Suprapubic skin (tissue), 4 donors: Measurements from ENCODE around the gene OR9A2. TPM values are rescaled to one million over a fixed set of nuclear protein-coding genes. Genes with fewer than 3 reads are reported as not detected.
"Not testable (repeated sequence)": the region's sequence is repeated elsewhere in the genome, so short reads cannot be mapped to it uniquely, and the experiment has no call there.

Experiments
- DNase-seq, 2 donors: peaks; one replicate each; pipeline ENCODE4 v3.0.0-alpha.2; 2019; ENCODE audit warnings: low spot score in 2 of 2
- H3K27ac ChIP-seq: fragments of 200-600 bp; sonication (generic); one replicate; pipeline ENCODE4 v1.5.1; 2019
- H3K27me3 ChIP-seq: fragments of 200-600 bp; sonication (generic); one replicate; pipeline ENCODE4 v1.5.1; 2019
- H3K36me3 ChIP-seq: fragments of 200-600 bp; sonication (generic); one replicate; pipeline ENCODE4 v1.5.1; 2019
- H3K4me1 ChIP-seq: fragments of 200-600 bp; sonication (generic); one replicate; pipeline ENCODE4 v1.5.1; 2019
- H3K4me3 ChIP-seq: fragments of 200-600 bp; sonication (generic); one replicate; pipeline ENCODE4 v1.5.1; 2019; ENCODE audit warnings: mild to moderate bottlenecking
- H3K9me3 ChIP-seq: fragments of 200-600 bp; sonication (generic); one replicate; pipeline ENCODE4 v1.5.1; 2019
- CTCF ChIP-seq, 2 donors: fragments of 200-600 bp in 1 of 2; fragments of 450-650 bp in 1 of 2; sonication (generic) in 1 of 2; IDR thresholded peaks; one replicate each; pipeline ENCODE4 v1.5.1; 2016 to 2019; ENCODE audit warnings: antibody characterized with exemption in 2 of 2, mild to moderate bottlenecking in 1 of 2, moderate library complexity in 1 of 2
- EP300 ChIP-seq: sonication (generic); formaldehyde crosslinking; IDR thresholded peaks from one replicate; pipeline ENCODE4 v1.6.1; 2017; ENCODE audit warnings: antibody characterized with exemption
- POLR2A ChIP-seq, 2 donors: fragments of 450-650 bp; IDR thresholded peaks; one replicate each; pipeline ENCODE4 v1.6.1; 2017; ENCODE audit warnings: antibody characterized with exemption in 2 of 2, mild to moderate bottlenecking in 2 of 2, moderate library complexity in 2 of 2
- POLR2AphosphoS5 ChIP-seq, 3 donors: sonication (generic); formaldehyde crosslinking; IDR thresholded peaks; one replicate each; pipeline ENCODE4 v1.6.1; 2017; ENCODE audit warnings: antibody characterized with exemption in 3 of 3
- WGBS: methylation state at CpG from one replicate; pipeline ENCODE4 v1.1.5; 2018; 5-methylcytosine and 5-hydroxymethylcytosine counted together
- total RNA-seq, 4 donors: library from RNA; depleted of rRNA; stranded (reverse); fragments of >200 nt; gene quantifications; one replicate each; pipeline ENCODE4 v1.1.0, GENCODE V29; 2016

OR9A2 gene
- total RNA-seq, 4 donors from 2014 or later, result 0.64 TPM; not detected in 3

- no peaks in the 10 kb centered on the region for H3K4me1 ChIP-seq
- H3K9me3 ChIP-seq, result no peaks in the 10 kb centered on the region
- TF ChIP-seq EP300, result no peak
- no peak for TF ChIP-seq POLR2AphosphoS5 (IDR thresholded peaks at IDR 0.05)
- no peak for TF ChIP-seq POLR2A (IDR thresholded peaks at IDR 0.05)
- TF ChIP-seq CTCF (IDR thresholded peaks at IDR 0.05), result no peak
- 43% methylated on average over 3 of the region's 3 CpGs for WGBS
- DNase-seq, result no peak
- H3K27ac ChIP-seq, result no peak overlapping the region
- H3K27me3 ChIP-seq, result no peaks in the 10 kb centered on the region
- no peak overlapping the region for H3K4me3 ChIP-seq
- H3K36me3 ChIP-seq, result no peaks in the 10 kb centered on the region
Observed at GRCh38 chr7:142992427-142992826, 34.5 kb downstream of the OR9A2 start.

DNA sequence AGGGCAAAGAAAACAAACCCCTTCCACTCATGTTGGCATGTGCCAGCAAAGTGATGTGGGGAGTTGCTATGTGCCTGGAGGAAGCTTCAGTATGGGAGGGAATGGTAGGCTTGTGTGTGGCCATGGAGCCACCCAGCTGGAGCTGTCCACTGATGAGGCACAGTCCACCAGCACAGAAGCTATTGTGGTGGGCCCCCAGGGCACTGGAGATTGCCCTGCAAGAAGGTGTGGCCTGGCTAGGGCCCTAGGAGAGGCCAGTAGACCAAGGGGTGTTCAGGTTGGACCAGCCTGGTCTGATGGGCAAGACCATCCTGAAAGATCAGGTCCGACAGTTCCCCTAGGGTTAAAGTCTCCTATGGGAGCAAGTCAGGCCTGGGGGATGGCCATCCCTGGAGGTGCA, 42.6 kb downstream of the OR9A2 start:
- no CpG with 5 or more reads among the region's 1 CpG for WGBS
- no peak overlapping the region for H3K27ac ChIP-seq

GRCh38 chr7:142983825-142984224, 43.1 kb downstream of the OR9A2 start:
- WGBS, result 100% methylated on average over 1 of the region's 1 CpG
- no peak for TF ChIP-seq POLR2A (IDR thresholded peaks at IDR 0.05)
- no peak for TF ChIP-seq POLR2AphosphoS5 (IDR thresholded peaks at IDR 0.05)
- no peak for TF ChIP-seq CTCF (IDR thresholded peaks at IDR 0.05)
- TF ChIP-seq EP300, result no peak
- no peaks in the 10 kb centered on the region for H3K27me3 ChIP-seq
- no peaks in the 10 kb centered on the region for H3K9me3 ChIP-seq
- H3K36me3 ChIP-seq, result no peaks in the 10 kb centered on the region
- DNase-seq, result no peak
- H3K4me3 ChIP-seq, result no peak overlapping the region
- no peaks in the 10 kb centered on the region for H3K4me1 ChIP-seq
- H3K27ac ChIP-seq, result no peak overlapping the region

More for the DNA sequence above, 42.6 kb downstream of the OR9A2 start:
- Histone ChIP-seq H3K4me3 (no peak overlapping the region), H3K27me3 (no peaks in the 10 kb centered on the region), H3K9me3 (no peaks in the 10 kb centered on the region), H3K4me1 (no peaks in the 10 kb centered on the region), H3K36me3 (no peaks in the 10 kb centered on the region)
- no peak for DNase-seq
- TF ChIP-seq EP300 (no peak), POLR2A (IDR thresholded peaks at IDR 0.05) (no peak), CTCF (IDR thresholded peaks at IDR 0.05) (no peak), POLR2AphosphoS5 (IDR thresholded peaks at IDR 0.05) (no peak)

- H3K27ac ChIP-seq, H3K4me3 ChIP-seq, DNase-seq, H3K9me3 ChIP-seq, H3K4me1 ChIP-seq, H3K27me3 ChIP-seq, H3K36me3 ChIP-seq: not testable (repeated sequence)
- 80% methylated on average over 4 of the region's 4 CpGs for whole genome bisulfite sequencing
Observed at GRCh38 chr7:142978402-142978801, 48.5 kb downstream of the OR9A2 start.

Other genes with a start within 250 kb of the OR9A2 start
- gene EPHB6, start 172.1 kb downstream of the OR9A2 start, total RNA-seq, result 100 to 1,000 TPM; 207 to 299 (median 258) TPM
- 10 to 100 TPM in 3 of 4 donors, 1 to 10 TPM in 1; 7.5 to 34.8 (median 15.0) TPM for gene TRPV6, start 141.4 kb downstream of the OR9A2 start, total RNA-seq
- not detected for gene TRPV5, start 93.4 kb downstream of the OR9A2 start, total RNA-seq
- not detected for gene LLCFC1, start 87.6 kb downstream of the OR9A2 start, total RNA-seq
- under 1 TPM in 1 of 4 donors, not detected in 3; 0.32 TPM for gene KEL, start 64.8 kb downstream of the OR9A2 start, total RNA-seq
- gene OR6V1, start 25.2 kb upstream of the OR9A2 start, total RNA-seq, result not detected
- 1,000 to 10,000 TPM in 2 of 4 donors, 100 to 1,000 TPM in 2; 126 to 1,475 (median 815) TPM for gene PIP, start 104.9 kb upstream of the OR9A2 start, total RNA-seq
- gene TAS2R39, start 156.3 kb upstream of the OR9A2 start, total RNA-seq, result not detected
- gene TAS2R40, start 194.9 kb upstream of the OR9A2 start, total RNA-seq, result not detected
- gene GSTK1, start 236.3 kb upstream of the OR9A2 start, total RNA-seq, result 100 to 1,000 TPM; 136 to 177 (median 166) TPM